PFSK-1 (cell line): Measurements from ENCODE around the gene PTCH1.

Source experiments
- SIN3A ChIP-seq: IDR thresholded peaks from 2 replicates; pipeline ENCODE4 v1.6.1; 2012; ENCODE audit warnings: mild to moderate bottlenecking, low read length, moderate library complexity, borderline replicate concordance; ENCODE audit not compliant: insufficient read depth
- TAF1 ChIP-seq: IDR thresholded peaks from 2 replicates; pipeline ENCODE4 v1.6.1; 2012; ENCODE audit warnings: low read length, control low read depth, borderline replicate concordance; ENCODE audit not compliant: insufficient read depth
- TF ChIP-seq, protein P1 (sequence below), 2 experiments: IDR thresholded peaks; 2 replicates each; pipeline versions ENCODE4 v1.6.1 to v1.8.0; 2011 to 2012; ENCODE audit warnings: low read depth in 2 of 2, low read length in 2 of 2, control low read depth in 1 of 2, inconsistent platforms in 1 of 2, mild to moderate bottlenecking in 1 of 2, moderate library complexity in 1 of 2; ENCODE audit not compliant: insufficient read depth in 1 of 2

DNA sequence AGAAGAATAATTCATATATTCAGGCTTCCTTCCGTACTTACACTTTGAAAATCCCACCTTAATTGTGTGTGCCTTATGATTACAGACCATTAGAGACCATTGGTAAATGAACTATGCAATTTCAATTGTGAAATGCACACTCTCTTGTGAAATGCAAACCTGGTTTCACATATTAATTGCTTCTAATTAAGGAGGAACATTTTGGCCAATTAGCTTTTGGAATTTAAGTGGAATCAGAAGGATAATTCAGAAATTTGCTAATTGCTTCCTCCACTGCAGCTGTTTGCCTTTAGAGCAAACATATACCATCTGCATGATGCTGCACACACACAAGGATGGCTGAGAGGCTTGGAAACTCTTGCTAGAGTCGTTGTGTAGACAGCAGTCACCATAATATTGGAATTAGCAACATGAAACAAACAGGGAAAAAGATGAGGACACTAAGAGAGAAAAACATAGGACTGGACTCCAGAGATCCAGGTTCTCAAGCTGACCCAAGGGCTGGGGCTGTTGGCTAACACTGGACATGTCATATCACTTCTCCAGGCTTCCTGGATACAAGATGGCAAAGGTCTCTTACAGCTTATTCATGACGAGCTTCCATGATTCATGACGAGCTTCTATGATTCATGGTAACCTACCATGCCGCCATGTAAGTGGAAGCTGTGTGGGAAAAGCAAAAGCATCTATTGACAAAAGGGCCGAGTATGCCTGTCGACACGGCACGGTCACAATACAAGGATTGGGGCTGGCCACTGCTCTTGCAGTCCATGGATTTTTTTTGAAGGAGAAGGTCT is 78.0 kb downstream of the PTCH1 start:
- TF ChIP-seq, protein P1, sequence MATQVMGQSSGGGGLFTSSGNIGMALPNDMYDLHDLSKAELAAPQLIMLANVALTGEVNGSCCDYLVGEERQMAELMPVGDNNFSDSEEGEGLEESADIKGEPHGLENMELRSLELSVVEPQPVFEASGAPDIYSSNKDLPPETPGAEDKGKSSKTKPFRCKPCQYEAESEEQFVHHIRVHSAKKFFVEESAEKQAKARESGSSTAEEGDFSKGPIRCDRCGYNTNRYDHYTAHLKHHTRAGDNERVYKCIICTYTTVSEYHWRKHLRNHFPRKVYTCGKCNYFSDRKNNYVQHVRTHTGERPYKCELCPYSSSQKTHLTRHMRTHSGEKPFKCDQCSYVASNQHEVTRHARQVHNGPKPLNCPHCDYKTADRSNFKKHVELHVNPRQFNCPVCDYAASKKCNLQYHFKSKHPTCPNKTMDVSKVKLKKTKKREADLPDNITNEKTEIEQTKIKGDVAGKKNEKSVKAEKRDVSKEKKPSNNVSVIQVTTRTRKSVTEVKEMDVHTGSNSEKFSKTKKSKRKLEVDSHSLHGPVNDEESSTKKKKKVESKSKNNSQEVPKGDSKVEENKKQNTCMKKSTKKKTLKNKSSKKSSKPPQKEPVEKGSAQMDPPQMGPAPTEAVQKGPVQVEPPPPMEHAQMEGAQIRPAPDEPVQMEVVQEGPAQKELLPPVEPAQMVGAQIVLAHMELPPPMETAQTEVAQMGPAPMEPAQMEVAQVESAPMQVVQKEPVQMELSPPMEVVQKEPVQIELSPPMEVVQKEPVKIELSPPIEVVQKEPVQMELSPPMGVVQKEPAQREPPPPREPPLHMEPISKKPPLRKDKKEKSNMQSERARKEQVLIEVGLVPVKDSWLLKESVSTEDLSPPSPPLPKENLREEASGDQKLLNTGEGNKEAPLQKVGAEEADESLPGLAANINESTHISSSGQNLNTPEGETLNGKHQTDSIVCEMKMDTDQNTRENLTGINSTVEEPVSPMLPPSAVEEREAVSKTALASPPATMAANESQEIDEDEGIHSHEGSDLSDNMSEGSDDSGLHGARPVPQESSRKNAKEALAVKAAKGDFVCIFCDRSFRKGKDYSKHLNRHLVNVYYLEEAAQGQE (IDR thresholded peaks at IDR 0.05; ENCODE audit: insufficient read depth in 1 of 2, low read depth in 2 of 2, low read length in 2 of 2): no peak
- TF ChIP-seq TAF1 (no peak), SIN3A (no peak)
